Pons (tissue), 1 donor: ENCODE data around the gene SCO2.
A peak's percentile ranks its signal among the peaks of the same experiment; 100 is the strongest.

ENCODE experiments used
- DNase-seq: peaks from one replicate; pipeline ENCODE4 v3.0.0-alpha.2; 2016; ENCODE audit warnings: low spot score

SCO2 gene

DNA sequence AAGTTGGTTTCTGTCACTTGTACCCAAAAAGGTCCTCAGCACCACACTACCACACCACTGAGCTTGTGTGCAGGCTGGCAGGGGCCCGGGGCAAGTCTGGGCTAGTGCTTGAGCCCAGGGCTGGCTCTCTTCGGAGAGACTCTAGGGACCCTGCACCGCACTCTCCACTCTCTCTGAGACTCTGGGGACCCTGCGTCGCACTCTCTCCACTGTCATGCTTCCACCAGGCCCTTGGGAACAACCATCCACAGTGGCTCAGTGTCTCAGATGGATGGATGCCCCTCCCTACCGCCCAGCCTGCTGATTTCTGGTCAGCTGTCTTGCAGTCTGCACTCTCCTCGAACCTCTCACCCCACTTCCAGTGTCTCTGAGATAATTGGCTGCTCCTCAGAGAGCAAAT, 48.5 kb downstream of the SCO2 start:
- no peak for DNase-seq

DNA sequence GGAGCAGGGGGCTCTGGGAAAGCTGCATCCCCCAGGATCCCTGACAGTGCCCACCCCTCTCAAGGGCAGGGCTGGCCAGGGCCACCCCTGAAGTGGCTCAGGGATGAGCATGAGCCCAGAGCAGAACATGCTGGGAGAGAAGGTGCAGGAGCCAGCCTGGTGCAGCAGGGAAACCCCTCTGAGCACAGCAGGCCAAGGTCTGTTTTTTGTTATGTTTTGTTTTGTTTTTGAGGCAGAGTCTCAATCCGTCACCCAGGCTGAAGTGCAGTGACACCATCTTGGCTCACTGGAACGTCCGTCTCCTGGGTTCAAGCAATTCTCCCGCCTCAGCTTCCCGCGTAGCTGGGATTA, 49.8 kb downstream of the SCO2 start:
- DNase-seq: no peak

DNA sequence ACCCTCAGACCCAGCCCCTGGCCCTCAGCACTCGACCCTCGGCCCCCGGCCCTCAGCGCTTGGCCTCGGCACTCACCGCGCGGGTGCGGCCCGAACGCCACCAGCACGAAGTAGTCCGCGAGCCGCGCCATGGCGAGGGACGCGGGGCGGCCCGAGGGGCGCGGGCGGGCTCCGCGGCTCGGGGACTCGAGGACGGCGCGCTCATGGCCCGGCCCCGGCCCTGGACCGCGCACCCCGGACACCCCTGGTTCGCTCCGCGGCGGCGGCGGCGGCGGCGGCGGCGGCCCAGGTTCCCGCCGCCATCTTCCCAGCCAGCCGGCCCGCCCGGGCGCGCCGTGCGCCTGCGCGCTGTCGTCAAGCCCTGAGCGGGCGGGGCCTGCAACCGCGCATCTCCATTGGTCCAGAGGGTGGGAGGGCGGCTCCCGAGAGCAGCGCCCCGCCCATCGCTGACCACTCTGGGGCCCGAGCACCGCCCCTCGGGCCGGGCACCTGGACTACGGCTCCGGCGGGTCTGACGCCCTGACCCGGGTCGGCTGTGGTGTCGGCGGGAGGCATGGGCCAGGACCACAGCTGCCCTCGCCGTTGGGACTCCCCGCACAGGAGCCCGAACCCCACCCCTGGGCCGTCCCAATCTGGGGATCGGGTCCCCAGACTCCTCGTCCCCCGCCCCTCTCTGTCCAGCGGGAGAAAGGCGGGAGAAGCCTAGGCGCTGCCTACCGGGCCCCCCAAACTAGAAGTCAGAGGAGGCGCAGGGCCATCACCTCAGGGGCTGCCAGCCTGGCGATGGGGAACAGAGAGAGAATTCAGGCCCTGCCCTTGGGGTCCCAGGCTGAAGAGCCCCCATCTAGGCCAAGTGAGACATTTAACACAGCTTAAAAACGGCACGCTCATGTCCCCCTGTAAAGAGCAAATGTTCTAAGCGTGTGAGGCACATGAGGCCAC, 50.4 kb downstream of the SCO2 start, which contains the start of gene SBF1:
Gene SBF1, minus strand, starts transcription at position 326 of the 942 bp plus-strand sequence. Its CDS starts 195 bp downstream, at position 131.
- peak; percentile 88 for DNase-seq

DNA sequence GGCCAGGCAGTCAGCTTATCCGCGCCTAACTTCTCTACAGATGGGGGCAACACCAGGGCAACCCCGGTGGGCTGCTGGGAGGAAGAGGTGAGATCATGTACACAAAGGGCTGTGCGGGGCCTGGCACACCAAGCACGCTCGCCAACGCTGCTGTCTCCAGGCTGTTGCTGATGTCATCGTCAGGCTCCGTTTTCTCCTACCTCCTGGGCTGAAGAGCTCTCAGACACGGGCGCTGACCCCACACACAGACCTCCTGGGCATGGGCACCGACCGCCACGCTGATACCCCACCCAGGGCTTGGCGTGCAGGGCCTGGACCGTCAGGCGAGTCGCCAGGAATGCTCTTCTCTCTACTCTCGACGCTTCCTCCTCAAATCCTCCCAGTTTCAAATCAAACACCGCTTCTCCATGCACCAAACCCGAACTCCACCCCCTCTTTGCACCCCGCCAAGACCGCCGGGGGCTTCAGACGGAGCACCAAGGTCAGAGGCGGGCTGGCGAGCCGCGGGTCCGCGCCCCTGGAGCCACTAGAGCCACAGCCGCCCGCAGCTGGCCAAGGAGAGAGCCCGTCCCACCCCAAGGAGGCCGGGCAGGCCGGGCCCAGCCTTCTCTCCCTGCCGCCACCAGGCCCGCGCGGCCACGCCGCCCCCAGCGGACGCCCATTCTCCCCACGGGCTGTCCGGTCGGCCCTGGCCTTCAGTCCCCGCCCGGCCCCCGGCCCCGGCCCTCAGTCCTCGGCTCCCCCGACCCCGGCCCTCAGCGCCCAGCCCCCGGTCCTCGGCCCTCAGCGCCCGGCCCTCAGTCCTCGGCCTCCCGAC, 51.3 kb downstream of the SCO2 start:
- DNase-seq: no peak
